WTC11 (cell line): ENCODE measurements around the gene SIK2. TPM values are rescaled to one million over a fixed set of nuclear protein-coding genes. Genes with fewer than 3 reads are reported as not detected.
A peak's percentile ranks its signal among the peaks of the same experiment; 100 is the strongest.

Source experiments
- ATAC-seq: fragments of 200-7000 bp; cut with Tn5 transposase; 2 replicates; pipeline ENCODE4 v1.10.0; 2021; ENCODE audit warnings: mild to moderate bottlenecking, moderate library complexity
- CTCF ChIA-PET: fragments of 300-600 bp; sonication (Branson Sonifier 250); formaldehyde crosslinking; loops from one replicate; lab custom pipeline; 2021; ENCODE audit warnings: antibody characterized with exemption; lab: Charles Lee
- POLR2A ChIA-PET: fragments of 350-600 bp; sonication (Branson Sonifier 250); formaldehyde crosslinking; loops from one replicate; lab custom pipeline; 2021; ENCODE audit warnings: antibody characterized with exemption; lab: Charles Lee
- DNase-seq: peaks from one replicate; pipeline ENCODE4 v3.0.0; 2021; ENCODE audit warnings: low spot score
- H3K27ac Mint-ChIP-seq: 2 replicates; pipeline ENCODE4 v1.8.0; 2021; ENCODE audit warnings: mixed read lengths
- H3K27me3 Mint-ChIP-seq: 2 replicates; pipeline ENCODE4 v1.8.0; 2021; ENCODE audit warnings: low read depth, mild to moderate bottlenecking, moderate library complexity, mixed read lengths
- H3K36me3 Mint-ChIP-seq: 2 replicates; pipeline ENCODE4 v1.8.0; 2021; ENCODE audit warnings: mixed read lengths
- H3K4me1 Mint-ChIP-seq: 2 replicates; pipeline ENCODE4 v1.8.0; 2022; ENCODE audit warnings: mixed read lengths
- H3K4me3 Mint-ChIP-seq: 2 replicates; pipeline ENCODE4 v1.8.0; 2021; ENCODE audit warnings: mild to moderate bottlenecking, moderate library complexity, mixed read lengths
- H3K9me3 Mint-ChIP-seq: 2 replicates; pipeline ENCODE4 v1.8.0; 2021; ENCODE audit warnings: mixed read lengths
- ATF2 ChIP-seq: sonication (generic); formaldehyde crosslinking; IDR thresholded peaks from 2 replicates; pipeline ENCODE4 v1.8.1; 2022; ENCODE audit warnings: low read depth, missing genetic modification reagents, borderline replicate concordance
- ATF3 ChIP-seq: sonication (generic); formaldehyde crosslinking; conservative IDR thresholded peaks from 2 replicates; pipeline ENCODE4 v1.8.1; 2022; ENCODE audit warnings: mild to moderate bottlenecking, missing genetic modification reagents
- CBFB ChIP-seq: sonication (generic); formaldehyde crosslinking; IDR thresholded peaks from 2 replicates; pipeline ENCODE4 v1.8.1; 2022; ENCODE audit warnings: mild to moderate bottlenecking, low read depth, missing genetic modification reagents
- E2F5 ChIP-seq: sonication (generic); formaldehyde crosslinking; IDR thresholded peaks from 2 replicates; pipeline ENCODE4 v1.8.1; 2022; ENCODE audit warnings: mild to moderate bottlenecking, moderate library complexity, missing genetic modification reagents
- ERG ChIP-seq: fragments of 250-450 bp; sonication (Bioruptor Pico); IDR thresholded peaks from 2 replicates; pipeline ENCODE4 v1.8.0; 2021; ENCODE audit warnings: mild to moderate bottlenecking
- FOXJ3 ChIP-seq: sonication (generic); formaldehyde crosslinking; IDR thresholded peaks from 2 replicates; pipeline ENCODE4 v1.9.0; 2021; ENCODE audit warnings: missing genetic modification reagents, mild to moderate bottlenecking, borderline replicate concordance
- FOXK1 ChIP-seq: sonication (generic); formaldehyde crosslinking; IDR thresholded peaks from 2 replicates; pipeline ENCODE4 v1.8.0; 2022; ENCODE audit warnings: mild to moderate bottlenecking, moderate library complexity, missing genetic modification reagents
- FOXP1 ChIP-seq: sonication (generic); formaldehyde crosslinking; IDR thresholded peaks from 2 replicates; pipeline ENCODE4 v1.8.0; 2022; ENCODE audit warnings: missing genetic modification reagents, mild to moderate bottlenecking, moderate library complexity, borderline replicate concordance
- GTF2I ChIP-seq: fragments of 250-450 bp; sonication (Bioruptor Pico); conservative IDR thresholded peaks from 2 replicates; pipeline ENCODE4 v1.4.0; 2021; ENCODE audit warnings: mild to moderate bottlenecking
- MLX ChIP-seq: sonication (generic); formaldehyde crosslinking; IDR thresholded peaks from 2 replicates; pipeline ENCODE4 v1.8.1; 2023; ENCODE audit warnings: mild to moderate bottlenecking, missing genetic modification reagents, moderate library complexity
- NR1H2 ChIP-seq: sonication (generic); formaldehyde crosslinking; IDR thresholded peaks from 2 replicates; pipeline ENCODE4 v1.9.0; 2021; ENCODE audit warnings: mild to moderate bottlenecking, moderate library complexity, missing genetic modification reagents
- SMAD3 ChIP-seq: sonication (generic); formaldehyde crosslinking; IDR thresholded peaks from 2 replicates; pipeline ENCODE4 v1.8.0; 2022; ENCODE audit warnings: missing genetic modification reagents, mild to moderate bottlenecking, borderline replicate concordance
- SP1 ChIP-seq: sonication (generic); formaldehyde crosslinking; conservative IDR thresholded peaks from 2 replicates; pipeline ENCODE4 v1.8.1; 2022; ENCODE audit warnings: missing genetic modification reagents
- TCF7 ChIP-seq: sonication (generic); formaldehyde crosslinking; IDR thresholded peaks from 2 replicates; pipeline ENCODE4 v1.8.0; 2022; ENCODE audit warnings: mild to moderate bottlenecking, low read depth, missing genetic modification reagents, moderate library complexity
- TP53 ChIP-seq: sonication (generic); formaldehyde crosslinking; IDR thresholded peaks from 2 replicates; pipeline ENCODE4 v1.8.1; 2023; ENCODE audit warnings: mild to moderate bottlenecking, missing genetic modification reagents
- USF1 ChIP-seq: sonication (generic); formaldehyde crosslinking; IDR thresholded peaks from 2 replicates; pipeline ENCODE4 v1.8.0; 2022; ENCODE audit warnings: mild to moderate bottlenecking, missing genetic modification reagents
- ZMAT4 ChIP-seq: fragments of 250-450 bp; sonication (Bioruptor Pico); IDR thresholded peaks from 2 replicates; pipeline ENCODE4 v1.9.0; 2021; ENCODE audit warnings: mild to moderate bottlenecking
- ZNF138 ChIP-seq: sonication (generic); formaldehyde crosslinking; conservative IDR thresholded peaks from 2 replicates; pipeline ENCODE4 v1.8.1; 2022; ENCODE audit warnings: mild to moderate bottlenecking, moderate library complexity, missing genetic modification reagents
- ZNF396 ChIP-seq: fragments of 250-450 bp; sonication (Bioruptor Pico); IDR thresholded peaks from 2 replicates; pipeline ENCODE4 v1.8.0; 2021; ENCODE audit warnings: mild to moderate bottlenecking, moderate library complexity, borderline replicate concordance
- ZNF512 ChIP-seq: sonication (generic); formaldehyde crosslinking; IDR thresholded peaks from 2 replicates; pipeline ENCODE4 v1.8.1; 2022; ENCODE audit warnings: missing genetic modification reagents, borderline replicate concordance
- total RNA-seq: library from RNA; stranded (reverse); gene quantifications from 3 replicates; pipeline ENCODE4 v1.2.3, GENCODE V29; 2021

Gene SIK2
- total RNA-seq, 1 experiment from 2014 or later = 7.2 TPM

- TF ChIP-seq ZNF512 (CRISPR knock-in tag) (no peak), ERG (CRISPR knock-in tag) (no peak), NR1H2 (CRISPR knock-in tag) (no peak)
- TF ChIP-seq, all 79 proteins: peak for 0
Observed at GRCh38 chr11:111572581-111572980, 29.7 kb upstream of the SIK2 start (continued).

- Mint-ChIP-seq H3K36me3 (no peaks in the 10 kb centered on the region), H3K27me3 (no peaks in the 10 kb centered on the region), H3K9me3 (no peaks in the 10 kb centered on the region), H3K27ac (no peak overlapping the region), H3K4me1 (no peaks in the 10 kb centered on the region), H3K4me3 (no peak overlapping the region)
- ChIA-PET CTCF (no interaction called here), POLR2A (no interaction called here)
- DNase-seq (no peak), ATAC-seq (no peak)
- TF ChIP-seq FOXJ3 (CRISPR knock-in tag) = no peak
- no peak for TF ChIP-seq ZNF512 (CRISPR knock-in tag)
- no peak for TF ChIP-seq MLX
- TF ChIP-seq ZMAT4 (CRISPR knock-in tag) = no peak
- no peak for TF ChIP-seq SMAD3 (CRISPR knock-in tag)
- TF ChIP-seq ZNF138 (CRISPR knock-in tag) = no peak
- no peak for TF ChIP-seq SP1 (CRISPR knock-in tag)
- TF ChIP-seq TCF7 (CRISPR knock-in tag) = no peak
- no peak for TF ChIP-seq CBFB (CRISPR knock-in tag)
- no peak for TF ChIP-seq TP53 (CRISPR knock-in tag)
- TF ChIP-seq ATF3 (CRISPR knock-in tag) = no peak
Observed at GRCh38 chr11:111573821-111574249, 28.4 kb upstream of the SIK2 start.

- H3K27ac Mint-ChIP-seq = no peak overlapping the region
- ChIA-PET POLR2A (no interaction called here), CTCF (no interaction called here)
- H3K36me3 Mint-ChIP-seq = no peaks in the 10 kb centered on the region
- no peaks in the 10 kb centered on the region for H3K27me3 Mint-ChIP-seq
- H3K4me1 Mint-ChIP-seq = no peaks in the 10 kb centered on the region
- ATAC-seq (peak; percentile 66), DNase-seq (no peak)
- H3K9me3 Mint-ChIP-seq = no peaks in the 10 kb centered on the region
- no peak overlapping the region for H3K4me3 Mint-ChIP-seq
- TF ChIP-seq FOXP1 (CRISPR knock-in tag) (no peak), ATF2 (CRISPR knock-in tag) (no peak), USF1 (CRISPR knock-in tag) (no peak), FOXK1 (CRISPR knock-in tag) (no peak), GTF2I (CRISPR knock-in tag) (no peak), E2F5 (CRISPR knock-in tag) (no peak), ATF3 (CRISPR knock-in tag) (no peak), SP1 (CRISPR knock-in tag) (no peak), ZNF396 (CRISPR knock-in tag) (no peak)
Observed at GRCh38 chr11:111574373-111575225, 27.6 kb upstream of the SIK2 start.
